HCT116 (cell line): ENCODE measurements around the gene TMEM179. TPM values are rescaled to one million over a fixed set of nuclear protein-coding genes. Genes with fewer than 3 reads are reported as not detected.

Experiments
- ATAC-seq: fragments of 200-7000 bp; cut with Tn5 transposase; 2 replicates; pipeline ENCODE4 v1.9.1; 2020; ENCODE audit warnings: mild to moderate bottlenecking, moderate library complexity
- BruUV-seq: library from RNA; stranded (reverse); fragments of 400-500 nt; replicated peaks from 2 replicates; lab custom pipeline; 2021; lab: Mats Ljungman, UMichigan
- CTCF ChIA-PET: fragments of 300-600 bp; sonication (Branson Sonifier 250); formaldehyde crosslinking; loops from one replicate; lab custom pipeline; 2021; ENCODE audit warnings: antibody characterized with exemption; lab: Charles Lee
- POLR2A ChIA-PET: fragments of 300-600, 350-600 bp; sonication (Branson Sonifier 250); formaldehyde crosslinking; loops from one replicate; lab custom pipeline; 2021; ENCODE audit warnings: antibody characterized with exemption; lab: Charles Lee
- RAD21 ChIA-PET, 2 experiments: fragments of 300-600 bp; sonication (Branson Sonifier 250); formaldehyde crosslinking; loops; one replicate each; lab custom pipeline; 2023; ENCODE audit warnings: low total read pairs in 2 of 2; ENCODE audit not compliant: uncharacterized antibody in 2 of 2, unreplicated experiment in 2 of 2, low non-redundant PET in 1 of 2; lab: Charles Lee
- DNase-seq: peaks from one replicate; pipeline ENCODE4 v3.0.0-alpha.2; 2010; ENCODE audit warnings: low read depth, low spot score
- H2AFZ ChIP-seq: fragments of 200-600 bp; shearing (Covaris generic), sonication (generic); 2 replicates; pipeline ENCODE4 v1.6.1; 2017; ENCODE audit warnings: low read depth, mixed run types, mixed read lengths, antibody characterized with exemption, low read length; ENCODE audit not compliant: poor library complexity, severe bottlenecking
- H3K27ac ChIP-seq: 2 replicates; pipeline ENCODE4 v1.5.1; 2012; ENCODE audit warnings: low read depth, low read length
- H3K27me3 ChIP-seq: fragments of 200-600 bp; sonication (generic); 2 replicates; pipeline ENCODE4 v1.6.1; 2016; ENCODE audit warnings: mixed run types, low read length, mixed read lengths; ENCODE audit not compliant: insufficient read depth
- H3K36me3 ChIP-seq, 2 experiments: fragments of 200-500 bp in 1 of 2; fragments of 200-600 bp in 1 of 2; sonication (Bioruptor generic) in 1 of 2; sonication (generic) in 1 of 2; 2 replicates each; pipeline versions ENCODE4 v1.5.1 to v1.6.1; 2014 to 2016; ENCODE audit warnings: low read length in 2 of 2, inconsistent platforms in 1 of 2, mixed read lengths in 1 of 2, mixed run types in 1 of 2; ENCODE audit not compliant: insufficient read depth in 2 of 2, control insufficient read depth in 1 of 2
- H3K4me1 ChIP-seq, 2 experiments: fragments of 200-600 bp in 1 of 2; sonication (generic) in 1 of 2; 2 replicates each; pipeline versions ENCODE4 v1.5.1 to v1.6.1; 2012 to 2017; ENCODE audit warnings: low read length in 2 of 2, inconsistent platforms in 1 of 2, mild to moderate bottlenecking in 1 of 2, mixed read lengths in 1 of 2, mixed run types in 1 of 2, moderate library complexity in 1 of 2; ENCODE audit not compliant: insufficient read depth in 2 of 2, control insufficient read depth in 1 of 2
- H3K4me2 ChIP-seq: fragments of 200-600 bp; sonication (generic); 2 replicates; pipeline ENCODE4 v1.6.1; 2017; ENCODE audit warnings: mixed run types, low read length, mixed read lengths
- H3K4me3 ChIP-seq, 2 experiments: fragments of 200-600 bp in 1 of 2; sonication (generic) in 1 of 2; replicated peaks in 1 of 2; 2 replicates each; pipeline ENCODE4 v1.5.1; 2011 to 2016; ENCODE audit warnings: low read length in 2 of 2, control low read depth in 1 of 2, low read depth in 1 of 2, mild to moderate bottlenecking in 1 of 2, mixed read lengths in 1 of 2, mixed run types in 1 of 2
- H3K79me2 ChIP-seq: fragments of 200-600 bp; sonication (generic); 2 replicates; pipeline ENCODE4 v1.6.1; 2017; ENCODE audit warnings: mild to moderate bottlenecking, mixed run types, low read length, moderate library complexity, mixed read lengths; ENCODE audit not compliant: insufficient read depth
- H3K9ac ChIP-seq: fragments of 200-600 bp; sonication (generic); 2 replicates; pipeline ENCODE4 v1.6.1; 2016; ENCODE audit warnings: low read length, mixed read lengths
- H3K9me2 ChIP-seq: fragments of 200-600 bp; sonication (generic), shearing (Covaris generic); 2 replicates; pipeline ENCODE4 v1.6.1; 2017; ENCODE audit warnings: mixed run types, mild to moderate bottlenecking, moderate library complexity; ENCODE audit not compliant: insufficient read depth
- H3K9me3 ChIP-seq, 2 experiments: fragments of 200-500 bp in 1 of 2; fragments of 200-600 bp in 1 of 2; sonication (Bioruptor generic) in 1 of 2; sonication (generic) in 1 of 2; 2 replicates each; pipeline ENCODE4 v1.6.1; 2014 to 2017; ENCODE audit warnings: low read length in 2 of 2, mixed read lengths in 2 of 2, inconsistent platforms in 1 of 2, low read depth in 1 of 2, mild to moderate bottlenecking in 1 of 2, mixed run types in 1 of 2, moderate library complexity in 1 of 2; ENCODE audit not compliant: control insufficient read depth in 1 of 2, insufficient read depth in 1 of 2
- H4K20me1 ChIP-seq: fragments of 200-600 bp; sonication (generic), shearing (Covaris generic); 2 replicates; pipeline ENCODE4 v1.6.1; 2017; ENCODE audit warnings: mixed run types, mild to moderate bottlenecking, moderate library complexity; ENCODE audit not compliant: insufficient read depth
- EGR1 ChIP-seq: IDR thresholded peaks from 2 replicates; pipeline ENCODE4 v1.6.1; 2012; ENCODE audit warnings: low read depth
- ELF1 ChIP-seq: IDR thresholded peaks from 2 replicates; pipeline ENCODE4 v1.6.1; 2012; ENCODE audit warnings: low read depth, borderline replicate concordance
- EZH2 ChIP-seq: fragments of 200-600 bp; sonication (generic); IDR thresholded peaks from 2 replicates; pipeline ENCODE4 v1.6.1; 2017; ENCODE audit warnings: antibody characterized with exemption, mixed run types
- EZH2phosphoT487 ChIP-seq: fragments of 200-600 bp; IDR thresholded peaks from 2 replicates; pipeline ENCODE4 v1.6.1; 2018; ENCODE audit warnings: antibody characterized with exemption, borderline replicate concordance
- FOSL1 ChIP-seq: IDR thresholded peaks from 2 replicates; pipeline ENCODE4 v1.6.1; 2012; ENCODE audit warnings: low read depth
- JUND ChIP-seq: IDR thresholded peaks from 2 replicates; pipeline ENCODE4 v1.6.1; 2012
- POLR2A ChIP-seq: IDR thresholded peaks from 2 replicates; pipeline ENCODE4 v1.7.0; 2011; ENCODE audit warnings: borderline replicate concordance; ENCODE audit not compliant: insufficient read depth, insufficient read length; ENCODE audit errors: extremely low read depth
- RAD21 ChIP-seq: IDR thresholded peaks from 2 replicates; pipeline ENCODE4 v1.6.1; 2012; ENCODE audit warnings: low read depth, mild to moderate bottlenecking
- SIN3A ChIP-seq: IDR thresholded peaks from 2 replicates; pipeline ENCODE4 v1.6.1; 2012; ENCODE audit warnings: low read depth
- SP1 ChIP-seq: IDR thresholded peaks from 2 replicates; pipeline ENCODE4 v1.6.1; 2012; ENCODE audit warnings: low read depth
- YY1 ChIP-seq: IDR thresholded peaks from 2 replicates; pipeline ENCODE4 v1.6.1; 2011; ENCODE audit warnings: low read length, low read depth, moderate library complexity, mild to moderate bottlenecking; ENCODE audit not compliant: insufficient replicate concordance; ENCODE audit errors: extremely low read depth
- ZNF274 ChIP-seq: fragments of 200-500 bp; sonication (Bioruptor generic); IDR thresholded peaks from 2 replicates; pipeline ENCODE4 v1.6.1; 2014; ENCODE audit warnings: mild to moderate bottlenecking, low read depth, low read length, inconsistent platforms
- intact Hi-C: fragments of 100-400 bp; cut with micrococcal nuclease; formaldehyde crosslinking; loops from 2 replicates; pipeline ENCODE4 v1.10.0; 2022
- total RNA-seq: library from RNA; stranded (reverse); gene quantifications from one replicate; pipeline ENCODE4 v1.2.1, GENCODE V29; 2021; ENCODE audit not compliant: unreplicated experiment
- TF ChIP-seq, protein P1 (sequence below): IDR thresholded peaks from 2 replicates; pipeline ENCODE4 v1.6.1; 2012
- TF ChIP-seq, protein P2 (sequence below): IDR thresholded peaks from 2 replicates; pipeline ENCODE4 v1.6.1; 2011; ENCODE audit warnings: mild to moderate bottlenecking, low read length, moderate library complexity; ENCODE audit not compliant: insufficient replicate concordance; ENCODE audit errors: extremely low read depth

The TMEM179 gene
- total RNA-seq, 1 experiment from 2014 or later: not detected

DNA sequence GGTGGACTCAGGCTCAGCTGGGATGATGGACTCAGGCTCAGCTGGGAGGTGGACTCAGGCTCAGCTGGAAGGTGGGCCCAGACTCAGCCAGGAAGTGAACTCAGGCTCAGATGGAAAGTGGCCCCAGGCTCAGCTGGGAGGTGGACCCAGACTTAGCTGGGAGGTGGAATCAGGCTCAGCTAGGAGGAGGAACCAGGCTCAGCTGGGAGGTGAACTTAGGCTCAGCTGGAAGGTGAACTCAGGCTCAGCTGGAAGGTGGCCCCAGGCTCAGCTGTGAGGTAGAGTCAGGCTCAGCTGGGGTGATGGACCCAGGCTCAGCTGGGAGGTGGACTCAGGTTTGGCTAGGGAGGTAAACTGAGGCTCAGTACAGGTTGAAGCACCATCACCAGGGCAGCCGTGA is 46.8 kb downstream of the TMEM179 start:
- CTCF ChIA-PET: no interaction called here
- H3K9ac ChIP-seq: no peak overlapping the region
- H3K4me3 ChIP-seq: no peak overlapping the region
- H2AFZ ChIP-seq: no peak overlapping the region
- BruUV-seq: no TSS peak
- H4K20me1 ChIP-seq: no peaks in the 10 kb centered on the region
- DNase-seq (no peak), ATAC-seq (no peak)
- no peak overlapping the region for H3K27ac ChIP-seq
- H3K27me3 ChIP-seq: peaks cover 6% of the 10 kb centered on the region; the same call in 1 of the 2 replicates
- H3K9me3 ChIP-seq: no peaks in the 10 kb centered on the region
- H3K4me1 ChIP-seq: no peaks in the 10 kb centered on the region
- no peaks in the 10 kb centered on the region for H3K36me3 ChIP-seq
- intact Hi-C loops: no loop called here
- no peak for TF ChIP-seq ZNF274
- no peak for TF ChIP-seq JUND
- TF ChIP-seq YY1: no peak
- no peak for TF ChIP-seq EGR1
- no peak for TF ChIP-seq EZH2
- no peak for TF ChIP-seq RAD21
- TF ChIP-seq FOSL1: no peak
- no peak for TF ChIP-seq EZH2phosphoT487
- POLR2A ChIA-PET: no interaction called here
- RAD21 ChIA-PET: no interaction called here
- no peaks in the 10 kb centered on the region for H3K79me2 ChIP-seq
- H3K4me2 ChIP-seq: no peak overlapping the region
- no peaks in the 10 kb centered on the region for H3K9me2 ChIP-seq

- Histone ChIP-seq H3K4me1 (no peaks in the 10 kb centered on the region), H3K4me3 (no peak overlapping the region), H3K9me3 (no peaks in the 10 kb centered on the region), H2AFZ (no peak overlapping the region), H3K4me2 (no peak overlapping the region), H3K27me3 (peaks cover 6% of the 10 kb centered on the region; the same call in 1 of the 2 replicates), H3K9me2 (no peaks in the 10 kb centered on the region), H4K20me1 (no peaks in the 10 kb centered on the region), H3K36me3 (no peaks in the 10 kb centered on the region), H3K27ac (no peak overlapping the region), H3K9ac (no peak overlapping the region), H3K79me2 (no peaks in the 10 kb centered on the region)
- no TSS peak for BruUV-seq
- ChIA-PET RAD21 (no interaction called here), POLR2A (no interaction called here), CTCF (no interaction called here)
- TF ChIP-seq EGR1: no peak
- TF ChIP-seq FOSL1: no peak
- TF ChIP-seq, protein P1, sequence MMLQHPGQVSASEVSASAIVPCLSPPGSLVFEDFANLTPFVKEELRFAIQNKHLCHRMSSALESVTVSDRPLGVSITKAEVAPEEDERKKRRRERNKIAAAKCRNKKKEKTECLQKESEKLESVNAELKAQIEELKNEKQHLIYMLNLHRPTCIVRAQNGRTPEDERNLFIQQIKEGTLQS: no peak
- no peak for TF ChIP-seq SP1
- TF ChIP-seq, protein P2, sequence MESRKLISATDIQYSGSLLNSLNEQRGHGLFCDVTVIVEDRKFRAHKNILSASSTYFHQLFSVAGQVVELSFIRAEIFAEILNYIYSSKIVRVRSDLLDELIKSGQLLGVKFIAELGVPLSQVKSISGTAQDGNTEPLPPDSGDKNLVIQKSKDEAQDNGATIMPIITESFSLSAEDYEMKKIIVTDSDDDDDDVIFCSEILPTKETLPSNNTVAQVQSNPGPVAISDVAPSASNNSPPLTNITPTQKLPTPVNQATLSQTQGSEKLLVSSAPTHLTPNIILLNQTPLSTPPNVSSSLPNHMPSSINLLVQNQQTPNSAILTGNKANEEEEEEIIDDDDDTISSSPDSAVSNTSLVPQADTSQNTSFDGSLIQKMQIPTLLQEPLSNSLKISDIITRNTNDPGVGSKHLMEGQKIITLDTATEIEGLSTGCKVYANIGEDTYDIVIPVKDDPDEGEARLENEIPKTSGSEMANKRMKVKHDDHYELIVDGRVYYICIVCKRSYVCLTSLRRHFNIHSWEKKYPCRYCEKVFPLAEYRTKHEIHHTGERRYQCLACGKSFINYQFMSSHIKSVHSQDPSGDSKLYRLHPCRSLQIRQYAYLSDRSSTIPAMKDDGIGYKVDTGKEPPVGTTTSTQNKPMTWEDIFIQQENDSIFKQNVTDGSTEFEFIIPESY: no peak
- TF ChIP-seq EZH2phosphoT487: no peak
- no peak for TF ChIP-seq EZH2
- TF ChIP-seq SIN3A: no peak
- TF ChIP-seq ELF1: no peak
- no peak for TF ChIP-seq POLR2A
- intact Hi-C loops: no loop called here
- no peak for DNase-seq
- ATAC-seq: no peak
Observed at GRCh38 chr14:104557086-104557485, 47.5 kb downstream of the TMEM179 start.
